Caki2 (cell line): ENCODE results near the gene PNPLA7. TPM values are rescaled to one million over a fixed set of nuclear protein-coding genes. Genes with fewer than 3 reads are reported as not detected.

Experiments used
- DNase-seq: peaks from one replicate; pipeline ENCODE4 v3.0.0-alpha.2; 2015; ENCODE audit warnings: low read depth
- in situ Hi-C: cut with HindIII; loops from 2 replicates; pipeline ENCODE4 v1.10.0; 2016; ENCODE audit warnings: low sequenced_read_pairs, low pct_unique_long_range_greater_than_20kb, mixed read lengths
- total RNA-seq: library from RNA; depleted of rRNA; stranded (reverse); fragments of >200 nt; shearing (Covaris generic); gene quantifications from 2 replicates; pipeline ENCODE4 v1.2.3, GENCODE V29; 2014; ENCODE audit warnings: low replicate concordance

Gene PNPLA7
- total RNA-seq, 1 experiment from 2014 or later: 0.98 TPM

GRCh38 chr9:137488906-137489305, 61.3 kb downstream of the PNPLA7 start:
- DNase-seq: no peak
- in situ Hi-C loops: no loop called here

GRCh38 chr9:137488327-137488653, 61.9 kb downstream of the PNPLA7 start:
- no peak for DNase-seq
- in situ Hi-C loops: no loop called here

GRCh38 chr9:137487454-137488326, 62.5 kb downstream of the PNPLA7 start:
- in situ Hi-C loops: no loop called here
- DNase-seq: no peak

GRCh38 chr9:137486545-137487453, 63.4 kb downstream of the PNPLA7 start:
- DNase-seq: no peak
- in situ Hi-C loops: no loop called here

- DNase-seq: no peak
- in situ Hi-C loops: no loop called here
Measured at GRCh38 chr9:137486141-137486490, 64.1 kb downstream of the PNPLA7 start.

- in situ Hi-C loops: no loop called here
- no peak for DNase-seq
Measured at GRCh38 chr9:137485343-137486140, 64.7 kb downstream of the PNPLA7 start.

GRCh38 chr9:137484551-137485315, 65.5 kb downstream of the PNPLA7 start:
- in situ Hi-C loops: no loop called here
- no peak for DNase-seq

- peak; percentile 34 for DNase-seq
- in situ Hi-C loops: no loop called here
Measured at GRCh38 chr9:137482094-137482781, 68.0 kb downstream of the PNPLA7 start.

- in situ Hi-C loops: no loop called here
- no peak for DNase-seq
Measured at GRCh38 chr9:137480686-137481683, 69.2 kb downstream of the PNPLA7 start.

GRCh38 chr9:137479892-137480685, 70.1 kb downstream of the PNPLA7 start:
- DNase-seq: no peak
- in situ Hi-C loops: no loop called here

GRCh38 chr9:137478962-137479861, 71.0 kb downstream of the PNPLA7 start:
- in situ Hi-C loops: no loop called here
- DNase-seq: no peak

- in situ Hi-C loops: no loop called here
- no peak for DNase-seq
Measured at GRCh38 chr9:137478613-137478961, 71.6 kb downstream of the PNPLA7 start.

GRCh38 chr9:137477778-137478612, 72.2 kb downstream of the PNPLA7 start:
- in situ Hi-C loops: no loop called here
- no peak for DNase-seq

- DNase-seq: no peak
- in situ Hi-C loops: no loop called here
Measured at GRCh38 chr9:137476856-137477255, 73.3 kb downstream of the PNPLA7 start.
